WERI-Rb-1 (cell line): Measurements from ENCODE around the gene TAF5L.

Experiments
- DNase-seq: peaks from one replicate; pipeline ENCODE4 v3.0.0-alpha.2; 2020
- H3K27ac ChIP-seq: fragments of 250-450 bp; sonication (Bioruptor Pico); 2 replicates; pipeline ENCODE4 v1.5.1; 2020; ENCODE audit warnings: mild to moderate bottlenecking, moderate library complexity
- H3K27me3 ChIP-seq: fragments of 250-450 bp; sonication (Bioruptor Pico); 2 replicates; pipeline ENCODE4 v1.5.1; 2021; ENCODE audit warnings: mild to moderate bottlenecking, low read depth, moderate library complexity; ENCODE audit not compliant: insufficient read depth, severe bottlenecking
- H3K36me3 ChIP-seq: fragments of 250-450 bp; sonication (Bioruptor Pico); 2 replicates; pipeline ENCODE4 v1.5.1; 2020; ENCODE audit warnings: mild to moderate bottlenecking, moderate library complexity
- H3K4me3 ChIP-seq: 2 replicates; pipeline ENCODE4 v1.5.1; 2011; ENCODE audit warnings: low read depth, mild to moderate bottlenecking, control low read depth, low read length
- H3K9me3 ChIP-seq: fragments of 250-450 bp; sonication (Bioruptor Pico); 2 replicates; pipeline ENCODE4 v1.5.1; 2021; ENCODE audit warnings: mild to moderate bottlenecking, moderate library complexity; ENCODE audit not compliant: severe bottlenecking
- TF ChIP-seq, protein P1 (sequence below): IDR thresholded peaks from 2 replicates; pipeline ENCODE4 v1.5.1; 2011; ENCODE audit warnings: low read depth, mild to moderate bottlenecking, control low read depth, inconsistent platforms, low read length

The TAF5L gene

DNA sequence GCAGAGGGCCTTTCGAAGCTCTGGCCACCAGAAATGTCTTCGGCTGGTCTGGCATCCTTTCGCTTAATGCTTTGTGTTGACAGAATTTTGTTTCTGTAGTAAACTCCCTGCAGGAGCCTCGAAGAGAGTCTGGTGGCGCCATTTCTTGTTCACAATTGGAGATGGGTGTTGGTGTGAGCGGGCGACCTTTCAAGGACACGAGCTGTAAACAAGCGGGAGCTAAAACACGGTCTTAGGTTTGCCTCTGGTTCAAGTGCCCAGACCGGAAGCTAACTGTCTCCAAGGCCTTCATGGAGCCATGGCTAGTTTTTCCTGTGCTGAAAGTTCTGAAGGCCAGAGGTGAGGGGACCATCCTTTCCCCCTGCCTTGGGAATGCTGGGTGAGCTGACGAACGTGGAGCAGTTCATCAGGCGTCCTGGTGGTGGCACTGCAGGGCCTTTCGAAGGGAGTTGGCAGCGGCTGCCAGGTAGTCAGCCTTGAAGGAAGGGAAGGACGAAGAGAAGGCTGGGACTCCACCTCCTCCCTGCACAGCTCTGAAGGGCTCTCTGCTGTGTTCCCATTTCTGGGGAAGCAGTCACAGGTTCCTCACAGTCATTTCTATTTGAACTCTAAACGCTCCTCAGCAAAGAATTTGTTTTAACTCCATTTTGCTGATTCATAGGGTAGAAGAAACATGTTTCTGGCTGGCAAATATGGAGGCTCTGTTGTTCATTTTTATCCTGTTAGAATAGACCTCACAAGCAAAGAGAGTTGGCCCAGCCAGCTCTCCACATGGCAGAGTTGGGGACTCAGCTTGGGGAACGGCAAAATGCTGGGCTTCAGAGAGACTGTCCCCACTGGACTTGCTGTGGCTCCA, 35.3 kb upstream of the TAF5L start:
- no peaks in the 10 kb centered on the region for H3K9me3 ChIP-seq
- no peaks in the 10 kb centered on the region for H3K27me3 ChIP-seq
- no peak overlapping the region for H3K4me3 ChIP-seq
- H3K27ac ChIP-seq = no peak overlapping the region
- TF ChIP-seq, protein P1, sequence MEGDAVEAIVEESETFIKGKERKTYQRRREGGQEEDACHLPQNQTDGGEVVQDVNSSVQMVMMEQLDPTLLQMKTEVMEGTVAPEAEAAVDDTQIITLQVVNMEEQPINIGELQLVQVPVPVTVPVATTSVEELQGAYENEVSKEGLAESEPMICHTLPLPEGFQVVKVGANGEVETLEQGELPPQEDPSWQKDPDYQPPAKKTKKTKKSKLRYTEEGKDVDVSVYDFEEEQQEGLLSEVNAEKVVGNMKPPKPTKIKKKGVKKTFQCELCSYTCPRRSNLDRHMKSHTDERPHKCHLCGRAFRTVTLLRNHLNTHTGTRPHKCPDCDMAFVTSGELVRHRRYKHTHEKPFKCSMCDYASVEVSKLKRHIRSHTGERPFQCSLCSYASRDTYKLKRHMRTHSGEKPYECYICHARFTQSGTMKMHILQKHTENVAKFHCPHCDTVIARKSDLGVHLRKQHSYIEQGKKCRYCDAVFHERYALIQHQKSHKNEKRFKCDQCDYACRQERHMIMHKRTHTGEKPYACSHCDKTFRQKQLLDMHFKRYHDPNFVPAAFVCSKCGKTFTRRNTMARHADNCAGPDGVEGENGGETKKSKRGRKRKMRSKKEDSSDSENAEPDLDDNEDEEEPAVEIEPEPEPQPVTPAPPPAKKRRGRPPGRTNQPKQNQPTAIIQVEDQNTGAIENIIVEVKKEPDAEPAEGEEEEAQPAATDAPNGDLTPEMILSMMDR = peak; percentile 82
- peak; percentile 69 for DNase-seq
- H3K36me3 ChIP-seq = peaks cover 2% of the 10 kb centered on the region; the same call in 1 of the 2 replicates

DNA sequence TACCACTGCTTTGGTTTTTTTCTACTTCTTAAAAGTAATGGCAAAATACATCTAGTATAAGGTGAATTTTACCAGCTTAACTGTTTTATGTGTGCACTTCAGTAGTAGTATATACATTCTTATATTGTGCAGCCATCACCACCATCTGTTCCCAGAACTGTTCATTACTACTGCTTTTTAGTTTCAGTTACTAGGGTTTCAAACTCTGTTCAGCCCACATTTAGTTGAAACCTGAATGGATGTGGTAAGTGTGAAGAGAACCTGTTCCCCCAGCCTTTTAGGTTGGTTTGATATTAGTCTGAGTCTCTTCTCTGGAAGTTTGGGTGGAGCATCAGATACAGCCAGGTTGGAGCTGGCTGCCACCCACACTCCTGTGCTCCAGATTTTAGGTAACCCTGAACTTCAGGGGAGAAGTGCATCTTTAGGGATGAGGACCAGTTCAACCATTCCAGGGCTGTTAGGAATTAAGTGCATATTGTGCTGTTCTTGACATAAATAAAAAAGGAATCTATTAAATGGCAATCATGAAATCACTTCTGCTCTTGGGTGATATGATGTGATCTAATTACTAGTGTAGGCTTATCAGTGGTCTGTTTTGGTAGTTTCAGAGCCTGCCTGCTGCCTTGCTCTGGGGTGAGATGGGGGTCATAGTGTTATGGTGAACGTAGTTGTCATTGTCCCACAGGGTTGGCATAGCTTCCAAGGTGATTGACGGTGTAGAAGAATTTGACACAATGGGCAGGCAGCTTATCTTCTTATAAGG, 32.3 kb upstream of the TAF5L start:
- Histone ChIP-seq H3K9me3 (no peaks in the 10 kb centered on the region), H3K27me3 (no peaks in the 10 kb centered on the region), H3K4me3 (no peak overlapping the region), H3K36me3 (peaks cover 2% of the 10 kb centered on the region; the same call in 1 of the 2 replicates), H3K27ac (no peak overlapping the region)
- DNase-seq = no peak
- TF ChIP-seq, protein P1 = no peak

DNA sequence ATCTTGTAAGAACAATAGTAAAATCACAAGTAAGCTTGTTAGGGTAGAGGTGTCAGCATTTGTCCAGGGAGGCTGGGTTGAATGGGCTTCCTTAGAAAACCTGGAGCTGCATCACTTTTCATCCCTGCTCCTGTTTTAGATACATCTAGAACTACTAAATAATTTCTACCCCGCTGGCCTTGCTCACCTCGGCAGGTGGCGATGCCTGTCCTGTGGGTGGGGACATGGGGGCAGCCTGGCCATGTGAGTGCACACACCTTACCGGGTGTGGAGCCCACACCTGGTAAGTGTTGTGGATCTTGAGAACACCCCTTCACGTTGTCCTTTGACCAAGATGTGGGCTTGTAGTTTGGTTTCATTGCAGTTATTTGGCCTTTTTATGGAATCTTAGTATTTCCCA, 29.9 kb upstream of the TAF5L start:
- TF ChIP-seq, protein P1 = no peak
- no peak for DNase-seq
- no peaks in the 10 kb centered on the region for H3K27me3 ChIP-seq
- no peak overlapping the region for H3K4me3 ChIP-seq
- peaks cover 10% of the 10 kb centered on the region for H3K36me3 ChIP-seq
- no peak overlapping the region; the same call in 1 of the 2 replicates for H3K27ac ChIP-seq
- no peaks in the 10 kb centered on the region for H3K9me3 ChIP-seq

DNA sequence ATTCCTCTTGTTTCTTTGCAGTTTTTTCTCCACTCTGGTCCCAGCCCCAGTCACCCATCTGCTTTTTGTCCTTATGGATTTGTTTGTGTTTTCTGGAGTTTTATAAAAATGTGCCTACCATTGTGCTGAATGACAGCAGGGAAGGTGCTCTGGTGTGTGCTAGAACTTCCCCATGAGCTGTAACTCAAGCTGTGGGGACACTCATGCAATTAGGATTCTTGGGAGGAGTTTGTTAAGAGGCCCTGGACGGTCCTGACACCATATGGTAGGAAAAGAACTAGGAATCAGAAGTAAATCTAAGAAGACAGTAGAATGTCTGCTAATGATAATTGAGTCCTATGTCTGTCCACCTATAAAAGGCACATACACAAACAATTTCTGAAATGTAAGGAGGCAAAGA, 27.5 kb upstream of the TAF5L start:
- no peak overlapping the region for H3K4me3 ChIP-seq
- H3K9me3 ChIP-seq = no peaks in the 10 kb centered on the region
- H3K27ac ChIP-seq = no peak overlapping the region
- TF ChIP-seq, protein P1 = no peak
- peaks cover 10% of the 10 kb centered on the region for H3K36me3 ChIP-seq
- DNase-seq = peak; percentile 18
- no peaks in the 10 kb centered on the region for H3K27me3 ChIP-seq

DNA sequence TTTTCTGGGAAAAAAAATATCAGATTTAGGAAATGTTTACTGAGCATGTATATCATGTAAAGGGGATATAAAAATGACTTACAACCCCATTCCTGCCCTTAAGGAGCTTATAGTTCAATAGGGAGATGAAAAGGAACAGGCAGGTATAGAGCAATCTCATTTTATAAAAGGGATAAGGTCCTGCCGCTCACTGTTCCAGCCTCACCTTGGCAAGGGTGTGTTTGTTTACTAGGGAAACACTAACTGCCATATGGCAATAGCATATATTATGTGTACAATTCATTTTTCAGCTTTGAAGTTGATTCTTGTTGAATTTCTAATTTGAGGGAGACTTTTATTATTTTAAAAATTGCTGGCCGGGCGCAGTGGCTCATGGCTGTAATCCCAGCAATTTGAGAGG, 25.6 kb upstream of the TAF5L start:
- Histone ChIP-seq H3K27ac (no peak overlapping the region), H3K9me3 (no peaks in the 10 kb centered on the region), H3K4me3 (no peak overlapping the region), H3K36me3 (peaks cover 10% of the 10 kb centered on the region), H3K27me3 (no peaks in the 10 kb centered on the region)
- DNase-seq = no peak
- TF ChIP-seq, protein P1 = no peak
